H1 (cell line): ENCODE results near the gene CD84. TPM values are rescaled to one million over a fixed set of nuclear protein-coding genes. Genes with fewer than 3 reads are reported as not detected.

Experiments
- CTCF ChIA-PET: fragments of 300-600 bp; sonication (Branson Sonifier 250); formaldehyde crosslinking; loops from one replicate; lab custom pipeline; 2021; ENCODE audit not compliant: partially characterized antibody; lab: Charles Lee
- POLR2A ChIA-PET: fragments of 300-600 bp; sonication (Branson Sonifier 250); formaldehyde crosslinking; loops from one replicate; lab custom pipeline; 2021; ENCODE audit warnings: inconsistent platforms; ENCODE audit not compliant: partially characterized antibody; lab: Charles Lee
- DNase-seq, 2 experiments: peaks; one replicate each; pipeline versions ENCODE4 v3.0.0 to v3.0.0-alpha.2; 2010 to 2022; ENCODE audit warnings: low spot score in 2 of 2, low read depth in 1 of 2, mixed read lengths in 1 of 2
- FAIRE-seq: peaks from 2 replicates; lab custom pipeline; 2011; peaks lifted over from hg19 to GRCh38; lab: Jason Lieb, UNC
- H2AFZ ChIP-seq: 2 replicates; pipeline ENCODE4 v1.8.1; 2012; ENCODE audit warnings: low read length, inconsistent platforms
- H2AK5ac ChIP-seq: 2 replicates; pipeline ENCODE4 v1.6.1; 2013; ENCODE audit warnings: low read depth, low read length
- H2BK120ac ChIP-seq: replicated peaks from 2 replicates; pipeline ENCODE3; 2013; ENCODE audit warnings: low read depth, low read length, inconsistent platforms
- H2BK12ac ChIP-seq: 2 replicates; pipeline ENCODE4 v1.6.1; 2013; ENCODE audit warnings: low read depth, low read length
- H2BK15ac ChIP-seq: 2 replicates; pipeline ENCODE4 v1.6.1; 2013; ENCODE audit warnings: low read length
- H2BK20ac ChIP-seq: 2 replicates; pipeline ENCODE4 v1.6.1; 2013; ENCODE audit warnings: low read length
- H2BK5ac ChIP-seq: 2 replicates; pipeline ENCODE4 v1.6.1; 2013; ENCODE audit warnings: low read depth, low read length
- H3K14ac ChIP-seq: 2 replicates; pipeline ENCODE4 v1.6.1; 2013; ENCODE audit warnings: inconsistent platforms; ENCODE audit not compliant: insufficient read length
- H3K18ac ChIP-seq: 2 replicates; pipeline ENCODE4 v1.6.1; 2013; ENCODE audit warnings: low read length; ENCODE audit errors: extremely low read depth
- H3K23ac ChIP-seq: 2 replicates; pipeline ENCODE4 v1.6.1; 2013; ENCODE audit warnings: inconsistent platforms; ENCODE audit not compliant: insufficient read length
- H3K23me2 ChIP-seq: 2 replicates; pipeline ENCODE4 v1.6.1; 2013; ENCODE audit warnings: low read depth, low read length
- H3K27ac ChIP-seq: 2 replicates; pipeline ENCODE4 v1.6.1; 2011; ENCODE audit warnings: low read depth, low read length, inconsistent platforms
- H3K27me3 ChIP-seq, 4 experiments: replicated peaks in 1 of 4; 1 replicate in 1 of 4; 2 replicates in 3 of 4; pipeline versions ENCODE4 v1.6.1 to v1.8.1; 2011 to 2013; ENCODE audit warnings: low read length in 3 of 4, mild to moderate bottlenecking in 3 of 4, inconsistent platforms in 2 of 4, mixed read lengths in 2 of 4, moderate library complexity in 1 of 4; ENCODE audit not compliant: control insufficient read depth in 3 of 4, insufficient read depth in 3 of 4; ENCODE audit errors: extremely low read depth in 1 of 4
- H3K36me3 ChIP-seq, 4 experiments: 2 replicates each; pipeline versions ENCODE4 v1.6.1 to v1.8.1; 2011 to 2013; ENCODE audit warnings: mild to moderate bottlenecking in 4 of 4, low read length in 3 of 4, moderate library complexity in 2 of 4, control low read depth in 1 of 4, inconsistent platforms in 1 of 4; ENCODE audit not compliant: insufficient read depth in 4 of 4, control insufficient read depth in 2 of 4
- H3K4ac ChIP-seq: replicated peaks from 2 replicates; pipeline ENCODE3; 2013; ENCODE audit warnings: low read length, low read depth, mixed read lengths, inconsistent platforms; ENCODE audit not compliant: insufficient read length
- H3K4me1 ChIP-seq, 4 experiments: replicated peaks in 1 of 4; 1 replicate in 1 of 4; 2 replicates in 3 of 4; pipeline versions ENCODE4 v1.6.1 to v1.8.1; 2011 to 2013; ENCODE audit warnings: low read length in 3 of 4, inconsistent platforms in 2 of 4, mixed read lengths in 1 of 4; ENCODE audit not compliant: insufficient read depth in 4 of 4, control insufficient read depth in 3 of 4
- H3K4me2 ChIP-seq, 2 experiments: 2 replicates each; pipeline versions ENCODE4 v1.6.1 to v1.8.1; 2011 to 2013; ENCODE audit warnings: low read depth in 2 of 2, low read length in 2 of 2, control low read depth in 1 of 2, inconsistent platforms in 1 of 2, mild to moderate bottlenecking in 1 of 2; ENCODE audit not compliant: insufficient read depth in 1 of 2
- H3K4me3 ChIP-seq, 4 experiments: fragments of 200-600, 300-600 bp in 1 of 4; sonication (generic), shearing (Covaris generic), sonication (Bioruptor Twin) in 1 of 4; 2 replicates each; pipeline versions ENCODE4 v1.5.1 to v1.8.1; 2011 to 2016; ENCODE audit warnings: low read length in 4 of 4, low read depth in 3 of 4, control low read depth in 2 of 4, inconsistent platforms in 2 of 4, mild to moderate bottlenecking in 2 of 4, mixed read lengths in 1 of 4, moderate library complexity in 1 of 4; ENCODE audit not compliant: insufficient read depth in 2 of 4; ENCODE audit errors: extremely low read depth in 1 of 4
- H3K56ac ChIP-seq: replicated peaks from 2 replicates; pipeline ENCODE3; 2013; ENCODE audit warnings: low read depth, mild to moderate bottlenecking, mixed read lengths, low read length, inconsistent platforms; ENCODE audit not compliant: insufficient read length
- H3K79me1 ChIP-seq: 2 replicates; pipeline ENCODE4 v1.6.1; 2013; ENCODE audit warnings: low read depth, low read length, control low read depth
- H3K79me2 ChIP-seq, 2 experiments: 2 replicates each; pipeline versions ENCODE4 v1.6.1 to v1.8.1; 2012 to 2013; ENCODE audit warnings: low read length in 2 of 2, mild to moderate bottlenecking in 2 of 2, inconsistent platforms in 1 of 2; ENCODE audit not compliant: insufficient read depth in 2 of 2, control insufficient read depth in 1 of 2
- H3K9ac ChIP-seq, 4 experiments: replicated peaks in 1 of 4; 1 replicate in 1 of 4; 2 replicates in 3 of 4; pipeline versions ENCODE4 v1.6.1 to v1.8.1; 2011 to 2013; ENCODE audit warnings: low read depth in 3 of 4, low read length in 3 of 4, control low read depth in 2 of 4, mild to moderate bottlenecking in 2 of 4, moderate library complexity in 2 of 4, inconsistent platforms in 1 of 4; ENCODE audit errors: extremely low read depth in 1 of 4
- H3K9me3 ChIP-seq, 2 experiments: 2 replicates each; pipeline versions ENCODE4 v1.6.1 to v1.8.1; 2012 to 2013; ENCODE audit warnings: mild to moderate bottlenecking in 2 of 2, moderate library complexity in 2 of 2, control low read depth in 1 of 2, inconsistent platforms in 1 of 2, low read depth in 1 of 2, low read length in 1 of 2, mixed read lengths in 1 of 2; ENCODE audit not compliant: insufficient read depth in 2 of 2
- H4K20me1 ChIP-seq, 2 experiments: replicated peaks in 1 of 2; 2 replicates each; pipeline versions ENCODE3 to v1.8.1; 2011 to 2013; ENCODE audit warnings: inconsistent platforms in 2 of 2, low read length in 2 of 2, mild to moderate bottlenecking in 1 of 2; ENCODE audit not compliant: insufficient read depth in 2 of 2, control insufficient read depth in 1 of 2
- H4K5ac ChIP-seq: 2 replicates; pipeline ENCODE4 v1.6.1; 2013; ENCODE audit warnings: low read length, low read depth, mixed read lengths, inconsistent platforms; ENCODE audit not compliant: insufficient read length
- H4K8ac ChIP-seq: 2 replicates; pipeline ENCODE4 v1.8.0; 2013; ENCODE audit warnings: mild to moderate bottlenecking, moderate library complexity, low read length, inconsistent platforms; ENCODE audit not compliant: insufficient read depth; ENCODE audit errors: extremely low read depth
- H4K91ac ChIP-seq: replicated peaks from 2 replicates; pipeline ENCODE3; 2013; ENCODE audit warnings: low read length, mixed read lengths, inconsistent platforms; ENCODE audit not compliant: insufficient read length
- BRCA1 ChIP-seq: IDR thresholded peaks from 2 replicates; pipeline ENCODE4 v1.6.1; 2012; ENCODE audit warnings: low read depth, low read length, improper control_type of control experiment
- CREB1 ChIP-seq: IDR thresholded peaks from 2 replicates; pipeline ENCODE4 v1.6.1; 2012; ENCODE audit warnings: inconsistent platforms
- CTCF ChIP-seq, 3 experiments: IDR thresholded peaks; 1 replicate in 2 of 3; 2 replicates in 1 of 3; pipeline versions ENCODE4 v1.5.1 to v1.6.1; 2011; ENCODE audit warnings: low read length in 3 of 3, mild to moderate bottlenecking in 3 of 3, inconsistent platforms in 2 of 3, low read depth in 1 of 3, moderate library complexity in 1 of 3; ENCODE audit not compliant: insufficient read depth in 1 of 3; ENCODE audit errors: control extremely low read depth in 1 of 3
- KDM4A ChIP-seq: IDR thresholded peaks from one replicate; pipeline ENCODE4 v1.7.1; 2012; ENCODE audit warnings: low read depth, mild to moderate bottlenecking, moderate library complexity, low read length, inconsistent platforms; ENCODE audit not compliant: severe bottlenecking
- NRF1 ChIP-seq: IDR thresholded peaks from 2 replicates; pipeline ENCODE4 v1.6.1; 2011; ENCODE audit warnings: mild to moderate bottlenecking, low read depth, low read length, improper control_type of control experiment
- RBBP5 ChIP-seq: IDR thresholded peaks from 2 replicates; pipeline ENCODE4 v1.7.1; 2012; ENCODE audit warnings: low read depth, mild to moderate bottlenecking, inconsistent platforms, low read length, moderate library complexity, borderline replicate concordance
- SP2 ChIP-seq: IDR thresholded peaks from 2 replicates; pipeline ENCODE4 v1.6.1; 2012; ENCODE audit warnings: mild to moderate bottlenecking, low read length, inconsistent platforms
- SRF ChIP-seq: IDR thresholded peaks from 2 replicates; pipeline ENCODE4 v1.6.1; 2011; ENCODE audit warnings: mild to moderate bottlenecking, low read depth, low read length, moderate library complexity
- TCF12 ChIP-seq: IDR thresholded peaks from 2 replicates; pipeline ENCODE4 v1.6.1; 2011; ENCODE audit warnings: low read depth, mild to moderate bottlenecking, low read length
- USF2 ChIP-seq: IDR thresholded peaks from 2 replicates; pipeline ENCODE4 v1.6.1; 2011; ENCODE audit warnings: low read length, improper control_type of control experiment
- WGBS, 2 experiments: shearing (Covaris generic) in 1 of 2; methylation state at CpG; one replicate each; pipeline versions ENCODE4 v1.1.6 to v1.1.7; 2013 to 2015; ENCODE audit warnings: low lambda C conversion rate in 2 of 2, mixed read lengths in 2 of 2, inconsistent platforms in 1 of 2, low coverage in 1 of 2, missing lambda C conversion rate in 1 of 2; ENCODE audit not compliant: insufficient replicate concordance in 2 of 2, insufficient coverage in 1 of 2, insufficient read length in 1 of 2; ENCODE audit errors: extremely low coverage in 1 of 2, missing lambda C conversion rate in 1 of 2; 5-methylcytosine and 5-hydroxymethylcytosine counted together
- polyA plus RNA-seq, 7 experiments: library from polyadenylated mRNA; depleted of rRNA in 3 of 7; stranded (reverse) in 5 of 7; unstranded in 2 of 7; fragments of >200 nt in 5 of 7; fragments of 200-250 nt in 2 of 7; gene quantifications; 1 replicate in 5 of 7; 2 replicates in 1 of 7; 4 replicates in 1 of 7; pipeline versions ENCODE4 v1.2.1 to v1.2.3, GENCODE V29; 2011 to 2013; ENCODE audit warnings: missing spikeins in 2 of 7, mixed read lengths in 2 of 7
- total RNA-seq: library from RNA; stranded (reverse); fragmentation: NEBNext Ultra II Directional; extraction: Animal tissue kit (Norgen Biotek cat#: 25700); gene quantifications from 2 replicates; pipeline ENCODE4 v1.2.1, GENCODE V29; 2021

Gene CD84
- total and polyA plus RNA-seq, 2 of the 8 experiments (the other 6 are each of a cell fraction or from before 2014, with no cell fraction given) = not detected

GRCh38 chr1:160538985-160539651, 40.2 kb downstream of the CD84 start:
- Histone ChIP-seq H3K4me3 (no peak overlapping the region), H2BK12ac (no peak overlapping the region), H3K56ac (peak overlapping the region; percentile 39)
- no peak for TF ChIP-seq CTCF (IDR thresholded peaks at IDR 0.05; ENCODE audit: control extremely low read depth in 1 of 3, insufficient read depth in 1 of 3, low read depth in 1 of 3, low read length in 3 of 3)
- TF ChIP-seq SRF = no peak
- TF ChIP-seq KDM4A = no peak
- TF ChIP-seq SP2 = no peak
- TF ChIP-seq TCF12 = no peak
- no peak for TF ChIP-seq NRF1
- TF ChIP-seq BRCA1 = no peak
- no peak for TF ChIP-seq RBBP5
- TF ChIP-seq CREB1 = no peak
- TF ChIP-seq USF2 = no peak
- TF ChIP-seq, all 59 proteins: peak for 0
- no peaks in the 10 kb centered on the region for H3K23me2 ChIP-seq
- H3K9me3 ChIP-seq = 0 out of 4 replicates have a peak, but pooled peaks cover 0 to 1% of the 10 kb centered on the region in 2 experiments
- H3K27me3 ChIP-seq = no peaks in the 10 kb centered on the region
- no peak overlapping the region for H3K23ac ChIP-seq
- H3K9ac ChIP-seq = no peak overlapping the region
- H4K8ac ChIP-seq = no peak overlapping the region
- H2BK5ac ChIP-seq = no peak overlapping the region
- H3K4me2 ChIP-seq = no peak overlapping the region
- no peak overlapping the region for H3K4ac ChIP-seq
- H4K91ac ChIP-seq = no peak overlapping the region
- H3K14ac ChIP-seq = no peak overlapping the region
- no peaks in the 10 kb centered on the region for H3K36me3 ChIP-seq
- H4K20me1 ChIP-seq = no peaks in the 10 kb centered on the region
- H4K5ac ChIP-seq = no peak overlapping the region
- WGBS, 2 experiments = 89% methylated on average over 5 of the region's 5 CpGs; no CpG with 5 or more reads in 1 of the 2 experiments
- POLR2A ChIA-PET = no interaction called here
- no peaks in the 10 kb centered on the region for H3K79me1 ChIP-seq
- H3K18ac ChIP-seq = no peak overlapping the region
- H2BK20ac ChIP-seq = no peak overlapping the region
- H2BK120ac ChIP-seq = no peak overlapping the region
- no peak overlapping the region for H2AFZ ChIP-seq
- no peaks in the 10 kb centered on the region for H3K4me1 ChIP-seq
- CTCF ChIA-PET = interaction anchor here (0.7 to 1.3 kb wide), 3 partner anchors 11 to 69 kb away, joined by 3 to 5 read pairs (median 3); no protein-coding TSS in a partner anchor
- no peak overlapping the region for H3K27ac ChIP-seq
- no peak for FAIRE-seq
- no peaks in the 10 kb centered on the region for H3K79me2 ChIP-seq
- no peak for DNase-seq
- H2BK15ac ChIP-seq = no peak overlapping the region
- H2AK5ac ChIP-seq = no peak overlapping the region
